Smooth muscle cell (in vitro differentiated cells): ENCODE data around the gene EGFL7. TPM values are rescaled to one million over a fixed set of nuclear protein-coding genes. Genes with fewer than 3 reads are reported as not detected.

Experiments
- DNase-seq: peaks from one replicate; lab custom pipeline; 2025; ENCODE audit not compliant: unreplicated experiment; lab: John Stamatoyannopoulos, UW
- H2AFZ ChIP-seq: fragments of 200-600 bp; sonication (generic); 2 replicates; pipeline ENCODE4 v1.6.0; 2016; ENCODE audit warnings: antibody characterized with exemption, low read depth, mild to moderate bottlenecking
- H3F3A ChIP-seq: fragments of 200-600 bp; sonication (generic); 2 replicates; pipeline ENCODE4 v1.6.0; 2017; ENCODE audit warnings: antibody characterized with exemption, low read depth
- H3K27ac ChIP-seq: fragments of 200-600 bp; sonication (generic); 2 replicates; pipeline ENCODE4 v1.5.1; 2016; ENCODE audit warnings: low read depth, mild to moderate bottlenecking
- H3K27me3 ChIP-seq: fragments of 200-600 bp; sonication (generic); 2 replicates; pipeline ENCODE4 v1.6.1; 2016; ENCODE audit warnings: low read depth, mild to moderate bottlenecking
- H3K36me3 ChIP-seq: fragments of 200-600 bp; sonication (generic); 2 replicates; pipeline ENCODE4 v1.5.1; 2016; ENCODE audit warnings: low read depth
- H3K4me1 ChIP-seq: fragments of 200-600 bp; sonication (generic); 2 replicates; pipeline ENCODE4 v1.5.1; 2016; ENCODE audit warnings: low read depth
- H3K4me2 ChIP-seq: fragments of 200-600 bp; sonication (generic); 2 replicates; pipeline ENCODE4 v1.6.0; 2016; ENCODE audit warnings: mild to moderate bottlenecking
- H3K4me3 ChIP-seq: fragments of 200-600 bp; sonication (generic); 2 replicates; pipeline ENCODE4 v1.5.1; 2016; ENCODE audit warnings: mild to moderate bottlenecking
- H3K79me2 ChIP-seq: fragments of 200-600 bp; sonication (generic); 2 replicates; pipeline ENCODE4 v1.6.0; 2016; ENCODE audit warnings: low read depth, mild to moderate bottlenecking
- H3K9ac ChIP-seq: fragments of 200-600 bp; sonication (generic); 2 replicates; pipeline ENCODE4 v1.6.0; 2016; ENCODE audit warnings: low read depth
- H3K9me3 ChIP-seq: fragments of 200-600 bp; sonication (generic); replicated peaks from 2 replicates; pipeline ENCODE4 v1.5.1; 2016; ENCODE audit warnings: low read depth
- H4K20me1 ChIP-seq: fragments of 200-600 bp; sonication (generic); 2 replicates; pipeline ENCODE4 v1.6.0; 2016; ENCODE audit warnings: low read depth
- CTCF ChIP-seq: fragments of 200-600 bp; sonication (generic); IDR thresholded peaks from 2 replicates; pipeline ENCODE4 v1.5.1; 2017; ENCODE audit warnings: borderline replicate concordance, mild to moderate bottlenecking, antibody characterized with exemption; ENCODE audit not compliant: insufficient read depth, poor library complexity, severe bottlenecking
- WGBS: methylation state at CpG from one replicate; pipeline ENCODE4 v1.1.7; 2016; ENCODE audit warnings: low lambda C conversion rate; 5-methylcytosine and 5-hydroxymethylcytosine counted together
- polyA plus RNA-seq: library from polyadenylated mRNA; unstranded; fragments of >200 nt; fragmentation: Nextera tagmentation; extraction: Ambion mirVana; gene quantifications from 2 replicates; pipeline ENCODE4 v1.2.1, GENCODE V29; 2016
- total RNA-seq: library from RNA; depleted of rRNA; stranded (reverse); fragments of >200 nt; gene quantifications from 2 replicates; pipeline ENCODE4 v1.2.3, GENCODE V29; 2014

Gene EGFL7
- total and polyA plus RNA-seq, 2 experiments from 2014 or later: 61.8 to 239 TPM

- peaks cover 6% of the 10 kb centered on the region for H3F3A ChIP-seq
- peak overlapping the region; percentile 80 for H3K4me3 ChIP-seq
- WGBS: 77% methylated on average over 8 of the region's 8 CpGs
- TF ChIP-seq CTCF: no peak
- peaks cover 15% of the 10 kb centered on the region for H4K20me1 ChIP-seq
- no peaks in the 10 kb centered on the region for H3K36me3 ChIP-seq
- no peaks in the 10 kb centered on the region for H3K27me3 ChIP-seq
- no peak overlapping the region for H3K27ac ChIP-seq
- DNase-seq: no peak
- no peak overlapping the region for H3K9ac ChIP-seq
- H2AFZ ChIP-seq: no peak overlapping the region
- H3K9me3 ChIP-seq: no peaks in the 10 kb centered on the region
- peak overlapping the region; percentile 98 for H3K4me2 ChIP-seq
- H3K4me1 ChIP-seq: peaks cover 8% of the 10 kb centered on the region
- H3K79me2 ChIP-seq: no peaks in the 10 kb centered on the region
Observed at GRCh38 chr9:136713550-136713949, 50.8 kb downstream of the EGFL7 start.

GRCh38 chr9:136714096-136714892 is 51.6 kb downstream of the EGFL7 start:
- no peak for DNase-seq
- no peaks in the 10 kb centered on the region for H3K27me3 ChIP-seq
- H3K9ac ChIP-seq: no peak overlapping the region
- peaks cover 8% of the 10 kb centered on the region for H3K4me1 ChIP-seq
- peaks cover 6% of the 10 kb centered on the region for H3F3A ChIP-seq
- no peaks in the 10 kb centered on the region for H3K36me3 ChIP-seq
- WGBS: 91% methylated on average over 17 of the region's 17 CpGs
- H4K20me1 ChIP-seq: peaks cover 21% of the 10 kb centered on the region
- no peak overlapping the region for H2AFZ ChIP-seq
- H3K79me2 ChIP-seq: no peaks in the 10 kb centered on the region
- H3K9me3 ChIP-seq: no peaks in the 10 kb centered on the region
- TF ChIP-seq CTCF: no peak
- H3K27ac ChIP-seq: no peak overlapping the region
- no peak overlapping the region for H3K4me3 ChIP-seq
- no peak overlapping the region for H3K4me2 ChIP-seq

- no peak for TF ChIP-seq CTCF
- H3K4me1 ChIP-seq: peaks cover 8% of the 10 kb centered on the region
- no peak overlapping the region for H3K4me3 ChIP-seq
- no peak overlapping the region for H3K27ac ChIP-seq
- H3K9ac ChIP-seq: no peak overlapping the region
- 89% methylated on average over 8 of the region's 8 CpGs for WGBS
- no peak overlapping the region for H3K4me2 ChIP-seq
- no peak for DNase-seq
- peaks cover 6% of the 10 kb centered on the region for H3F3A ChIP-seq
- no peak overlapping the region for H2AFZ ChIP-seq
- H4K20me1 ChIP-seq: peaks cover 27% of the 10 kb centered on the region
- no peaks in the 10 kb centered on the region for H3K79me2 ChIP-seq
- H3K27me3 ChIP-seq: no peaks in the 10 kb centered on the region
- no peaks in the 10 kb centered on the region for H3K36me3 ChIP-seq
- H3K9me3 ChIP-seq: no peaks in the 10 kb centered on the region
Observed at GRCh38 chr9:136714893-136715274, 52.2 kb downstream of the EGFL7 start.

- no peak for TF ChIP-seq CTCF
- no peak for DNase-seq
- no peaks in the 10 kb centered on the region for H3K79me2 ChIP-seq
- H3K9ac ChIP-seq: no peak overlapping the region
- no peaks in the 10 kb centered on the region for H3K9me3 ChIP-seq
- peaks cover 52% of the 10 kb centered on the region for H4K20me1 ChIP-seq
- H3K4me3 ChIP-seq: no peak overlapping the region
- 96% methylated on average over 14 of the region's 16 CpGs for WGBS
- peaks cover 8% of the 10 kb centered on the region for H3K4me1 ChIP-seq
- no peak overlapping the region for H2AFZ ChIP-seq
- no peaks in the 10 kb centered on the region for H3K36me3 ChIP-seq
- H3F3A ChIP-seq: no peaks in the 10 kb centered on the region
- H3K27ac ChIP-seq: no peak overlapping the region
- H3K4me2 ChIP-seq: no peak overlapping the region
- H3K27me3 ChIP-seq: no peaks in the 10 kb centered on the region
Observed at GRCh38 chr9:136717399-136717798, 54.7 kb downstream of the EGFL7 start.
